GM12891 (cell line): Measurements from ENCODE around the gene KLHL3.

Experiments used
- POLR2AphosphoS5 ChIP-seq: IDR thresholded peaks from 2 replicates; pipeline ENCODE4 v1.6.1; 2011; ENCODE audit warnings: low read depth, low read length, control low read depth
- POU2F2 ChIP-seq: IDR thresholded peaks from 2 replicates; pipeline ENCODE4 v1.6.1; 2011; ENCODE audit warnings: low read depth, mild to moderate bottlenecking, control low read depth, low read length, moderate library complexity

- TF ChIP-seq POLR2AphosphoS5 (no peak), POU2F2 (no peak)
Measured at GRCh38 chr5:137667341-137667740, 68.5 kb downstream of the KLHL3 start.
